IMR-90 (cell line): ENCODE measurements around the gene CAV3.

Experiments
- CEBPB ChIP-seq: IDR thresholded peaks from 2 replicates; pipeline ENCODE4 v1.6.1; 2012; ENCODE audit warnings: low read depth, low read length, improper control_type of control experiment
- FOS ChIP-seq: fragments of 150-350 bp; IDR thresholded peaks from 2 replicates; pipeline ENCODE4 v1.6.1; 2016; ENCODE audit warnings: low read depth, low read length
- TF ChIP-seq, protein P1 (sequence below): conservative IDR thresholded peaks from 2 replicates; pipeline ENCODE4 v1.5.1; 2012; ENCODE audit warnings: mild to moderate bottlenecking, low read depth, low read length, improper control_type of control experiment

DNA sequence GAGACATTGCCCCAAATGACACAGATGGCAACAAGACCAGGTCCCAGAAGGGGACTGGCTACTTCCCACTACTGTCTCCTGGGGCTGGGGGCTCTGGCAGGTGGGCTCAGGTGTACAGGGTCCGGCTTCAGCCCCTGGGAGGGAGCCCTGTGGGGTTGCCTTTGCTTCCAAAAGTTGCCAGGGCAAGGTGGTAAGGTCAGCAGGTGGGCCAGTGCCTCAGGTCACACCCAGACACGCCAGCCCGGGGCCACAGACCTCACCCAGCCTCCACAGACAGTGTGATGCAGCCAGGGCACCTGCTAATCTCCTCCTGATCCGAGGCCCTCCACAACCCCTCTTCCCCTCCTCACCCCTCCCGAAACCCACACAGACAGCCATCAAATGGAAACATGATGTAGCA lies 28.3 kb downstream of the CAV3 start:
- TF ChIP-seq, protein P1, sequence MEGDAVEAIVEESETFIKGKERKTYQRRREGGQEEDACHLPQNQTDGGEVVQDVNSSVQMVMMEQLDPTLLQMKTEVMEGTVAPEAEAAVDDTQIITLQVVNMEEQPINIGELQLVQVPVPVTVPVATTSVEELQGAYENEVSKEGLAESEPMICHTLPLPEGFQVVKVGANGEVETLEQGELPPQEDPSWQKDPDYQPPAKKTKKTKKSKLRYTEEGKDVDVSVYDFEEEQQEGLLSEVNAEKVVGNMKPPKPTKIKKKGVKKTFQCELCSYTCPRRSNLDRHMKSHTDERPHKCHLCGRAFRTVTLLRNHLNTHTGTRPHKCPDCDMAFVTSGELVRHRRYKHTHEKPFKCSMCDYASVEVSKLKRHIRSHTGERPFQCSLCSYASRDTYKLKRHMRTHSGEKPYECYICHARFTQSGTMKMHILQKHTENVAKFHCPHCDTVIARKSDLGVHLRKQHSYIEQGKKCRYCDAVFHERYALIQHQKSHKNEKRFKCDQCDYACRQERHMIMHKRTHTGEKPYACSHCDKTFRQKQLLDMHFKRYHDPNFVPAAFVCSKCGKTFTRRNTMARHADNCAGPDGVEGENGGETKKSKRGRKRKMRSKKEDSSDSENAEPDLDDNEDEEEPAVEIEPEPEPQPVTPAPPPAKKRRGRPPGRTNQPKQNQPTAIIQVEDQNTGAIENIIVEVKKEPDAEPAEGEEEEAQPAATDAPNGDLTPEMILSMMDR = no peak
- TF ChIP-seq FOS (no peak), CEBPB (no peak)
